HepG2 (cell line): ENCODE measurements around the gene CUL7.

Experiments used
- BCLAF1 ChIP-seq: fragments of 450-650 bp; IDR thresholded peaks from 2 replicates; pipeline ENCODE4 v1.6.1; 2017; ENCODE audit warnings: mild to moderate bottlenecking
- CTCF ChIP-seq: sonication (generic); formaldehyde crosslinking; IDR thresholded peaks from 2 replicates; pipeline ENCODE4 v1.5.0; 2020; ENCODE audit warnings: mild to moderate bottlenecking, missing genetic modification reagents, moderate library complexity
- EP300 ChIP-seq, 3 experiments: sonication (generic) in 1 of 3; formaldehyde crosslinking in 1 of 3; IDR thresholded peaks; 2 replicates each; pipeline versions ENCODE4 v1.5.1 to v1.6.1; 2011 to 2020; ENCODE audit warnings: low read depth in 2 of 3, low read length in 2 of 3, borderline replicate concordance in 1 of 3, improper control_type of control experiment in 1 of 3, mild to moderate bottlenecking in 1 of 3, missing genetic modification reagents in 1 of 3, moderate library complexity in 1 of 3
- HMGXB4 ChIP-seq, 2 experiments: sonication (generic) in 1 of 2; formaldehyde crosslinking in 1 of 2; IDR thresholded peaks; 2 replicates each; pipeline versions ENCODE4 v1.4.0 to v1.6.1; 2018 to 2020; ENCODE audit warnings: missing genetic modification reagents in 2 of 2, borderline replicate concordance in 1 of 2, low read depth in 1 of 2, mild to moderate bottlenecking in 1 of 2, missing biosample characterization in 1 of 2
- KDM5B ChIP-seq: sonication (generic); formaldehyde crosslinking; IDR thresholded peaks from 2 replicates; pipeline ENCODE4 v1.4.0; 2020; ENCODE audit warnings: missing genetic modification reagents, mild to moderate bottlenecking, borderline replicate concordance
- PRPF4 ChIP-seq: fragments of 200-400 bp; formaldehyde crosslinking; IDR thresholded peaks from 2 replicates; pipeline ENCODE4 v1.6.1; 2016; ENCODE audit warnings: low read length, low read depth; ENCODE audit not compliant: poor library complexity, severe bottlenecking
- SMAD1 ChIP-seq: sonication (generic); formaldehyde crosslinking; IDR thresholded peaks from 2 replicates; pipeline ENCODE4 v1.4.0; 2020; ENCODE audit warnings: missing genetic modification reagents, low read depth, mild to moderate bottlenecking, borderline replicate concordance
- SP1 ChIP-seq, 2 experiments: fragments of 450-650 bp in 1 of 2; sonication (generic) in 1 of 2; formaldehyde crosslinking in 1 of 2; IDR thresholded peaks; 2 replicates each; pipeline versions ENCODE4 v1.4.0 to v1.6.1; 2016 to 2020; ENCODE audit warnings: missing genetic modification reagents in 1 of 2

GRCh38 chr6:43014434-43014909, 39.2 kb downstream of the CUL7 start:
- TF ChIP-seq SP1 (IDR thresholded peaks at IDR 0.05): no peak
- TF ChIP-seq SP1 (CRISPR knock-in tag; IDR thresholded peaks at IDR 0.05): no peak
- TF ChIP-seq PRPF4: no peak
- no peak for TF ChIP-seq BCLAF1
- TF ChIP-seq SMAD1: no peak; the same call in 1 of the 2 replicates
- no peak for TF ChIP-seq HMGXB4 (CRISPR knock-in tag; IDR thresholded peaks at IDR 0.05; ENCODE audit: borderline replicate concordance in 1 of 2, low read depth in 1 of 2)
- TF ChIP-seq EP300 (IDR thresholded peaks at IDR 0.05; ENCODE audit: low read depth in 2 of 2, low read length in 2 of 2): no peak
- TF ChIP-seq EP300 (CRISPR knock-in tag; IDR thresholded peaks at IDR 0.05; ENCODE audit: borderline replicate concordance): no peak
- no peak for TF ChIP-seq CTCF (CRISPR knock-in tag)
- no peak for TF ChIP-seq KDM5B (CRISPR knock-in tag)
